ENCODE results near the gene CACNA2D3. TPM values are rescaled to one million over a fixed set of nuclear protein-coding genes. Genes with fewer than 3 reads are reported as not detected.

CACNA2D3 gene
- total RNA-seq, 2 experiments from 2014 or later, result not detected

DNA sequence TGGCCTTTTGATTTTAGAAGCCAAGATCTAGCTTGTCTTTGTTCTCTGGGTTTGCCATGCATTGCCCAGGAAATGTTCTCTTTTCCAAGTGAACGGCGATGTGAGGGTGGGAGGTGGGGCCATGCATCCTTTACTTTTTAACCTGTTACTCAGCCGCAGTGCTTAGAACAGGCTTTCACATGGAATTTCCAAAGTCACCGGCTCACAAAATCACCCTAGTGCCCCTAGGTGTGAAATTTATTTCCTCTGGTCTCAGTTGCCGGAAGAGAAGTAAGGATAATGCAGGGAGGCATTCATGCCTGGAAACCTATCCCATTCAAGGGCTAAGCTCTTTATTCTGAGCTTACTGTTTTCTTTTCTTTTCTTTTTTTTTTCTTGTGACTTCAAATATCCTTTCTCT lies 93.2 kb downstream of the CACNA2D3 start:
- H3K4me2 ChIP-seq (ENCODE audit: low read length), result no peak overlapping the region
- H3K79me2 ChIP-seq (ENCODE audit: insufficient read depth, low read depth, low read length), result no peaks in the 10 kb centered on the region
- no peak overlapping the region for H3K4me3 ChIP-seq (ENCODE audit: low read depth, low read length, poor library complexity, severe bottlenecking)
- intact Hi-C loops (cut with micrococcal nuclease; ENCODE audit: unreplicated experiment), result no loop called here
- no peak for TF ChIP-seq EZH2phosphoT487 (IDR thresholded peaks at IDR 0.05; ENCODE audit: borderline replicate concordance, low read depth, low read length)
- H3K9me2 ChIP-seq (ENCODE audit: insufficient read depth, low read length), result no peaks in the 10 kb centered on the region
- no peak for DNase-seq (ENCODE audit: low spot score)
- no peaks in the 10 kb centered on the region for H3K9me3 ChIP-seq (ENCODE audit: low read length)
- H3K36me3 ChIP-seq (ENCODE audit: insufficient read depth, low read length), result no peaks in the 10 kb centered on the region
- H3K27ac ChIP-seq (ENCODE audit: low read depth, low read length, poor library complexity, severe bottlenecking), result no peak overlapping the region
- POLR2A ChIA-PET, result no interaction called here
- H2AFZ ChIP-seq (ENCODE audit: low read length), result no peak overlapping the region
- CTCF ChIA-PET (ENCODE audit: unreplicated experiment), result no interaction called here
- no TSS peak for BruUV-seq (replicated peaks)
- no peaks in the 10 kb centered on the region for H4K20me1 ChIP-seq (ENCODE audit: insufficient read depth, low read length)
- H3K4me1 ChIP-seq (ENCODE audit: insufficient read depth, low read length, poor library complexity, severe bottlenecking), result no peaks in the 10 kb centered on the region

DNA sequence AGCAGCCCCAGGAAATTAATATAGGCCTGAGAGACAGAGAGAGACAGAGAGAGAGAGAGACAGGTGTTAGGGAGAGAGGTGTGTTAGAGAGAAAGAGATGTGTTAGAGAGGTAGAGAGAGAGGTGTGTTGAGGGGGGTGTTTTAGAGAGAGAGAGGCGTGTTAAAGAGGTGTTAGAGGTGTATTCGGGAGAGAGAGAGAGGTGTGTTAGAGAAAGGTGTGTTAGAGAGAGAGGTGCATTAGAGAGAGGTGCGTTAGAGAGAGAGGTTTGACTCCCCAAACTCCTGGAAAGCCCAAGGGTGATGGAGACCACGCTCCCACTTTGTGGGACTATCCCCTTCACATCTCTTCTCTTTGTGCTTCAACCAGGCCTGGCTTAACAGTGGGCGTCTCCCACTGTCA lies 95.5 kb downstream of the CACNA2D3 start:
- Histone ChIP-seq H4K20me1 (ENCODE audit: insufficient read depth, low read length) (no peaks in the 10 kb centered on the region), H3K9me3 (ENCODE audit: low read length) (no peaks in the 10 kb centered on the region), H3K4me1 (ENCODE audit: insufficient read depth, low read length, poor library complexity, severe bottlenecking) (no peaks in the 10 kb centered on the region), H3K79me2 (ENCODE audit: insufficient read depth, low read depth, low read length) (no peaks in the 10 kb centered on the region), H3K4me2 (ENCODE audit: low read length) (no peak overlapping the region), H2AFZ (ENCODE audit: low read length) (no peak overlapping the region), H3K4me3 (ENCODE audit: low read depth, low read length, poor library complexity, severe bottlenecking) (no peak overlapping the region), H3K9me2 (ENCODE audit: insufficient read depth, low read length) (no peaks in the 10 kb centered on the region), H3K36me3 (ENCODE audit: insufficient read depth, low read length) (no peaks in the 10 kb centered on the region), H3K27ac (ENCODE audit: low read depth, low read length, poor library complexity, severe bottlenecking) (no peak overlapping the region)
- intact Hi-C loops (cut with micrococcal nuclease; ENCODE audit: unreplicated experiment), result no loop called here
- no peak for TF ChIP-seq EZH2phosphoT487 (IDR thresholded peaks at IDR 0.05; ENCODE audit: borderline replicate concordance, low read depth, low read length)
- TF ChIP-seq, protein P1, sequence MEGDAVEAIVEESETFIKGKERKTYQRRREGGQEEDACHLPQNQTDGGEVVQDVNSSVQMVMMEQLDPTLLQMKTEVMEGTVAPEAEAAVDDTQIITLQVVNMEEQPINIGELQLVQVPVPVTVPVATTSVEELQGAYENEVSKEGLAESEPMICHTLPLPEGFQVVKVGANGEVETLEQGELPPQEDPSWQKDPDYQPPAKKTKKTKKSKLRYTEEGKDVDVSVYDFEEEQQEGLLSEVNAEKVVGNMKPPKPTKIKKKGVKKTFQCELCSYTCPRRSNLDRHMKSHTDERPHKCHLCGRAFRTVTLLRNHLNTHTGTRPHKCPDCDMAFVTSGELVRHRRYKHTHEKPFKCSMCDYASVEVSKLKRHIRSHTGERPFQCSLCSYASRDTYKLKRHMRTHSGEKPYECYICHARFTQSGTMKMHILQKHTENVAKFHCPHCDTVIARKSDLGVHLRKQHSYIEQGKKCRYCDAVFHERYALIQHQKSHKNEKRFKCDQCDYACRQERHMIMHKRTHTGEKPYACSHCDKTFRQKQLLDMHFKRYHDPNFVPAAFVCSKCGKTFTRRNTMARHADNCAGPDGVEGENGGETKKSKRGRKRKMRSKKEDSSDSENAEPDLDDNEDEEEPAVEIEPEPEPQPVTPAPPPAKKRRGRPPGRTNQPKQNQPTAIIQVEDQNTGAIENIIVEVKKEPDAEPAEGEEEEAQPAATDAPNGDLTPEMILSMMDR (conservative IDR thresholded peaks at IDR 0.05; ENCODE audit: low read length), result no peak
- CTCF ChIA-PET (ENCODE audit: unreplicated experiment), result no interaction called here
- DNase-seq (ENCODE audit: low spot score), result no peak
- BruUV-seq (replicated peaks), result no TSS peak
- POLR2A ChIA-PET, result no interaction called here

DNA sequence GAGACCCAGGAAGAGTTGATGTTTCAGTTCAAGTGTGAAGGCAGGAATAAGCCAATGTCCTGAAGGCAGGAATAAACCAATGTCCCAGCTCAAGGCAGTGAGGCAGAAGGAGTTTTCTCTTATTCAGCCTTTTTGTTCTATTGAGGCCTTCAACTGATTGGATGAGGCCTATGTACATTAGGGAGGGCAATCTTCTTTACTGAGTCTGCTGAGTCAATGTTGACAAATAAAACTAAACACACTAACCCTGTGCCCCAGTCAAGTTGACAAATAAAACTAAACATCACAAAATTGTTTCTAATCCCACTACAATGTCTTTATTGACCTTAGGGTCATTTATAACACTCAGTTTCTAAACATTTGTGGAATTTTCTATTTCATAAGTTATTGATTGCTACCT lies 100.0 kb downstream of the CACNA2D3 start:
- no peak overlapping the region for H2AFZ ChIP-seq (ENCODE audit: low read length)
- H3K79me2 ChIP-seq (ENCODE audit: insufficient read depth, low read depth, low read length), result no peaks in the 10 kb centered on the region
- DNase-seq (ENCODE audit: low spot score), result no peak
- no peak overlapping the region for H3K4me3 ChIP-seq (ENCODE audit: low read depth, low read length, poor library complexity, severe bottlenecking)
- no peaks in the 10 kb centered on the region for H3K9me3 ChIP-seq (ENCODE audit: low read length)
- H3K9me2 ChIP-seq (ENCODE audit: insufficient read depth, low read length), result no peaks in the 10 kb centered on the region
- no peak overlapping the region for H3K4me2 ChIP-seq (ENCODE audit: low read length)
- no peaks in the 10 kb centered on the region for H3K36me3 ChIP-seq (ENCODE audit: insufficient read depth, low read length)
- ChIA-PET POLR2A (no interaction called here), CTCF (ENCODE audit: unreplicated experiment) (no interaction called here)
- BruUV-seq (replicated peaks), result no TSS peak
- intact Hi-C loops (cut with micrococcal nuclease; ENCODE audit: unreplicated experiment), result no loop called here
- no peak overlapping the region for H3K27ac ChIP-seq (ENCODE audit: low read depth, low read length, poor library complexity, severe bottlenecking)
- H3K4me1 ChIP-seq (ENCODE audit: insufficient read depth, low read length, poor library complexity, severe bottlenecking), result no peaks in the 10 kb centered on the region
- TF ChIP-seq, protein P1 (conservative IDR thresholded peaks at IDR 0.05; ENCODE audit: low read length), result no peak
- no peak for TF ChIP-seq EZH2phosphoT487 (IDR thresholded peaks at IDR 0.05; ENCODE audit: borderline replicate concordance, low read depth, low read length)
- H4K20me1 ChIP-seq (ENCODE audit: insufficient read depth, low read length), result no peaks in the 10 kb centered on the region
